GM21576 (cell line): ENCODE results near the gene SLC39A11.

Source experiments
- ATAC-seq: cut with Tn5 transposase; IDR thresholded peaks from one replicate; pipeline ENCODE4 v1.9.1; 2021; ENCODE audit warnings: mild to moderate bottlenecking, moderate library complexity; ENCODE audit not compliant: unreplicated experiment

Gene SLC39A11

DNA sequence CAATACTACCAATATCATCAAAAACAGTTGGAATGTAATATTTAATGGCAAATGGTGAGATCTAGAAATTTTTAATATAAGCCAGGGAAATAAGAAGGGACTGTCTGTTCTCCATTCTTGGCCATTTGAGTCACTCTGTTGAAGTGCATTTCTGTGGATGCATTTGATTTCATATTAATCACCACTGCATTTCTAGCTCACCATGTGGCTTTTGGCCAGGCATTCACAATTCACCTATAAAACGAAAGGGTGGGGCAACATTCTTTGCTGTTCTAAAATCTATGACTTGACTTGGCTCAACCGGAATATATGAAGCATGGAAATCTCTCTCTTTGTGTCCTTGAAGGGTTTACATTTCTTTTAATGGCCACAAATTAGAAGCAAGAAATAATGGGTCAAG lies 483.0 kb downstream of the SLC39A11 start:
- ATAC-seq: no peak

DNA sequence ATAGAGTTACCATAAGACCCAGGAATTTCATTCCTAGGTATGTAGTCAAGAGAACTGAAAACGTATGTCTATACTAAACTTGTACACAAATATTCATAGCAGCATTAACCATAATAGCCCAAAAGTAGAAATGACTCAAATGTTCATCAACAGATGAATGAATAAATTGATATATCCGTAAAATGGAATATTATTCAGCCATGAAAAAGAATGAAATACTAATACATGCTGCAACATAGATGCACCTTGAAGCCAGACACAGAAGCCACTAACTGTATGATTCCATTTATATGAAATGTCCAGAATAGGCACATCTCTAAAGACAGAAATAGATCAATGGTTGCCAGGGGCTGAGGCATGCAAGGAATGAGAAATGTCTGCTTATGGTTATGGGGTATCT lies 484.1 kb downstream of the SLC39A11 start:
- ATAC-seq: no peak

DNA sequence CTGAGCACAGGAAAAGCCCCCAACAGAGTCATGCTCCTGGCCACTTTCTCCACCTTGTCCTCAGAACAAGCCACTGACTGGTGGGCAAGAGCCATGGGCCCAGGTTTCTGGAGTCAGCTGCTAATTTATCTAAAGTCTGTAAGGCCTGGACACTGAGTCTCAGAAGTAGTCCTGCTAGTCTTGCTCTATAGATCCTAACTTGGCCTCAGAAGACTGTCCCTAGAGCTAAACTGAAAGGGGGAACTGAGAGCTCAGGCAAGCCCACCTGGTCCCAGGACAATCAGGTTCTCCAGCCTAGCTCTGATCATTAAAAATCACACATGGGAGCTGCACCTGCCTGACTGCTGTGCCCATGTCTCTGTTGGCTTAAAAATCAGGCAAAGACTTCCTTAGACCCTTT lies 485.8 kb downstream of the SLC39A11 start:
- no peak for ATAC-seq

DNA sequence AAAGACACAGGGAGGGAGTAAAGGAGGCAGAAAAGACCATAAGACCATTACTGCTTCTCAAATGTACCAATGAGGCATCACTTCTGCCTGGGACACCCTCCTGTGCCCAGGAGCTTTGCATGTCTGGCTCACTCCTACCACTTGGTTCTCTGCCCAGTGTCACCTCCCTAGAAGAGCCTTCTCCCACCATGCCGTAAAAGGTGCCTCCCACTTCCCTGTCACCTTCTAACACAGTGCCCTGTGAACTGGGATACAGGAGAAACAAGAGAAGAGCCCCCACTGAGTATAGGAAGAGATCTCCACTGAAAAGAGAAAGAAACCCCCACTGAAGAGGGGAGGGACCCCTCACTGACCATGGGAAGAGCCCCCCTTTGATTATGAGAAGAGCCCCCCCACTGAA lies 486.9 kb downstream of the SLC39A11 start:
- no peak for ATAC-seq

DNA sequence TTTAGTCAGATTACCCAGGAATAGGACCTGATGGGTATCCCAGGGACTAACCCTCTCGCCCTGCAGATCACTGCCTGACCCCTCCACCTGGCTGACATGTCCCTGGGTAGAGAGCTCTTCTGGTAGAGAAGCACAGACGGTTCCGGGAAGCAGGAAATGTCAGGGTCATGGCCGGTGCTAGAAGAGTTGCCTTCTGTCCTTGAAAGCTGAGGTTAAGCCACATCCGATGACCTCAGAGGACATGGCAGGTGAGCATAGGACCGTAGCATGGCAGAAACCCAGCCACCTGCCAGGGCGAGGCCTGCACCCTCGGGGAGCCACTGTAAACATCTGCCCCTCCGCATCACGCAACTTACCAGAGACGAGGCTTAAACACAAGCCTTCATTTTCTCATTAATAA lies 488.0 kb downstream of the SLC39A11 start:
- ATAC-seq: no peak

DNA sequence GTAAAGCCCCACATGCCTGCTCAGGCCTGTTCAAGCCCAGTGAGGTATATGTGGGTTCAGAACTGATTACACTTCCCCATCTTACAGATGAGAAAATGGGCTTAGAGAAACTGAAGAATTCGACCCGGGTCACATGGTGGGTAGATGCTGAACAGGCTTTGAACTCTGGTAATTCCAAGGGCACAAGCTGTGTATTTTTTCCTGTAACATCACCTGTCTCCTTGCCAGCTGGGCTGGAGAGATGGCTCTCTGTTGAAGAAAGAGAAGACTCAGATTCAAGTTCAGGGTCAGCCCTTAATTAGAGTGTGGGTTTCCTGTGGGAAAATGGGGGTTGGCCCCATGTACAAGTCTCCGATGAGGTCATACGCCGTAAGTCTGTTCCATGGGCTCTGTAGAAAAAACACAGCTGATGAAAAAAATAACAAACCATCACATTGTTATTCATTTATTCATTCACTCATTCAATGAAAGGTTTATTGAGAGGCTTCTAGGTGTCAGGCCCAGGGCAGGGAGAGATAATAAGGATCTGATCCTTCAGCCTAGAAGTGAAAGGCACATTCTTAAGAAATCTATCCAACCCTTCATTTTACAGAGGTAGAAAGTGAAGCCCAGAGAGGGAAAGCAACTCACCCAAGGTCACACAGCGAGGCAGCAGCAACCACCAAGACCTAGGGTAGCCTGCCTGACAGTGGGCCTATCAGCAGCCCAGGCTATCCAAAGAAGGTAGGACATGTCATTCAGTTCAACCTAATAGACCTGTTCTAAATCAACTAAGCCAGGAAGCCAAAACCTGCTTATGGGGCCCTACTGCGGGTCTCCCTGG lies 488.9 kb downstream of the SLC39A11 start:
- no peak for ATAC-seq

DNA sequence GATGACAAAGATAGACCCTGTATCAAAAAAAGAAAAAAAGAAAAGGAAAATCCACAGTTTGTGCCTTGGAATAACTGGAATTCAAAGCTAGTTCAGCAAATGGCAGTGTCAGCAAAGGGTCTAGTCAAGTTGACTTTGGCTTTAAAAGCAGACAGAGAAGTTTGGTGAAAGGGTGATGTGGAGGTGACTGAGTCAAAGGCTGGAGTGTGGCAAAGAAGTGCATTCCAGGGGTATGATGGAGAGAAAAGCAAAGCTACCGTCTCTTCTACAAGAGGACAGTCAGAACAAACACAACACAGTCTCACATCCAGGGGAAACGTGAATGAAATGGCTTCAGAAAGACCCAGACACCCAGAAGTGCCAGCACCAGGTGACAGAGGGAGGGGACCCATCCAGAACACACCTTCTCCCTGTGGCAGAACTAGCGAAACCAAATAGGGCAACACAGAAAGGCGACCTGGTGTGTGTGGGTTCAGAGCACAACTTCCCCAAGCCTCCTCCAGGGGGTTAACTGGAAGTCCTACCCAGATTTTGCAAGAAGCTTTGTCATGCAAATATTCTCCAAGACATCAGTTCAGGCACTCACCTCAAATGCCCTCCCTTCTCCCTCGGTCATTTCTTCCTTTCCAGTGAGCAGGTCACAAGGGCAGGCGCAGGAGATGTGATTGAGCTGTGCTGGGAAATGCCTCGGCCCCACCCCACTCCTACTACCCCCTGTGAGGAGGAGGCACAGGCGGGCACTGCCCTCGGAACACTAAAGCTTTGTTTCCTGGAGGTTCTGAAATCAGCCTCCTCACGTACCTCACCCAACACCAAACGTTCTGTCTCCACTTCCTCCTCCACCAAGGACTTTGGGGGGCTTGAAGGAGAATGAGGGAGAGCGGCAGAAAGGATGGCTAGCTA lies 489.7 kb downstream of the SLC39A11 start:
- no peak for ATAC-seq

DNA sequence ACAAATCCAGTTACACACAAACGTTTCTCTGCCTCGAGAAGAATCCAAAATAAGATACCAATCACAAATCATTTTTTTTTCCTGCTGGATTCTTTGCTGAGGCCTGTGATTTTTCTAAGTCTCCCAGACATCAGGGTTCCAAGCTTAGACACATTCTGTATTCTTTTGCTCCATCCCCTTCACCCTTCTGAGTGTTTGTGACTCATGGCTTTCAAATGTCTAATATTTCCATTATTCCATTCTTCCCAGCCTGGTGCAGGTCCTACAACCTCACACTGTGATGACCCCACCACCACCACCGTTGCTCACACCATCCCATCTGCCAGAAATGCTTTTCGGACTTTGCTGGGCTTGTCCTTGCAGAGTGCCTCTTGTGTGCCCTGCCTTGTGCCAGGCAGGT lies 491.6 kb downstream of the SLC39A11 start:
- no peak for ATAC-seq

DNA sequence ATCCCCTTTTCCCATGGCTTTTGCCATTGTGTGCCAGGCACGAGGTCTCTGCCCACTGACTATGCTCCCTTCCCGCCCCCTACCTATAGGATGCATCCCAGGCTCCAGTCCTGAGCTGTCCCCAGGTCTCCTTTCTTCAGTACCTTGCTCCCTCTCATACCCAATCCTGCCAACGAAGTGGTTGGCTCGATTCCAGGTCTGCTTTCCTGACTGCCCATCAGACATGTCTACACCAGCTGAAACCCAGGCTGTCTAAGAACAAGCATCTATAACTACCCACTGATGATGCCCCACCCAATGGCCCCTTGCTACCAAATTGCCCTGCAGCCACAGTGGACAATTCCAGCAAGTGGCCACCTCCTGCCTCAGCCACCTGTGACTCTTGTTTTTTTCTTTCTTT lies 492.6 kb downstream of the SLC39A11 start:
- ATAC-seq: no peak

DNA sequence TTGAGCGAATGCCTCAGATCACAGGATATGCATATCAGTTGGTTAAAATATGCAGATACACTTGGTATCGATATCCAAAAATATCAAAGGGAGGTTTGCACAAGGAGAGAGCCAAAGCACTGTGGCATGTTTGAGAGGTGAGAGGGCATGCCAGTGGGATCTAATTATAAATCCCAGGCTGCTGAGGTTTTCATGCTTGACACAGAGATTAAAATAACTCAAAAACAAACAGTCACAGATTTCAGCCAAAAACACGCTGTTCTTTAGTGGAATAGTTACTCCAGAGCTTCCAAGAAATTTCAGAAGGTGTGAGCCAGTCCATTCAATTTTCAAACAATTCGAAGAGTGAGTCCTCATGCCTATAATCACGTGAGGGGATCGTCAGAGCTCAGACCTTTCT lies 493.8 kb downstream of the SLC39A11 start:
- no peak for ATAC-seq

DNA sequence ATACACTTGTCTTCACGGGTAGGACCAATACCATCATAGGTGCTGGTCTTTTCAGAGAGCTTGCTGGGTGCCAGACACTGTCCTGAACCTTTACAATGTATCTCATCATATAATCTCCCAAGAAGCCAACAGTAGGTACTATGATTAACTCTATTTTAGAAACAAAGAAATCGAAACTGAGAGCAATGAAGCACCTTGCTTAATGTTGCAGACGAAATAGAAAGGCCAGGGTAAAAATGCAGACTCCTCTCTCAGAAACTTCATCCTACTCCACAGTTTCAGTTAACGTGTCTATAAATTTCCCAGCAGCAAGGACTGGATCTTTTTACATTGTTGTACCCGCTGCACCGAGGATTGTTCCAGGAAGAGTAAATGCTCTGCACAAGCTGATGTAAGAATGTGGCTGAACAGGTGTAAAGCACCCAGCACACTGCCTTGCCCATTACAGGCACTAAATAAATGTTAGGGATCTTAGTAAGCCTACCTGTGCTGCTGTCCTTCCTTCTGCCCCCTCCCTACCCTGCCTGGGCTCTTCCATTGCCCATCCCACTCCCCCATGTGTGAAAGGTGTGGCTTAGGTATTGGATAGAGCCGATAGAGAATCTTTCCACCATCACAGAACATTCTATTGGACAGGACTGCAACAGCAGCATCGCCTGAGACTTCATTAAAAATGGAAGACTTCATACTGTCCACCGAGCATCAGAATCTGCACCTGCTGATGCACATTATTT lies 495.0 kb downstream of the SLC39A11 start:
- ATAC-seq: no peak
